ENCODE data around the gene CUL3.
"Not testable (repeated sequence)": the region's sequence is repeated elsewhere in the genome, so short reads cannot be mapped to it uniquely, and the experiment has no call there.

The CUL3 gene

GRCh38 chr2:224532931-224533330, 52.2 kb downstream of the CUL3 start:
- no peak for DNase-seq

- no peak for DNase-seq
These were observed 52.7 kb downstream of the CUL3 start for GRCh38 chr2:224532441-224532840.

GRCh38 chr2:224528171-224528570, 57.0 kb downstream of the CUL3 start:
- no peak for DNase-seq

GRCh38 chr2:224525774-224526173, 59.4 kb downstream of the CUL3 start:
- no peak for DNase-seq

GRCh38 chr2:224524657-224525056, 60.5 kb downstream of the CUL3 start:
- DNase-seq, result no peak

- DNase-seq, result no peak
These were observed 61.3 kb downstream of the CUL3 start for GRCh38 chr2:224523626-224524577.

- DNase-seq, result not testable (repeated sequence)
These were observed 62.7 kb downstream of the CUL3 start for GRCh38 chr2:224522483-224522882.

- no peak for DNase-seq
These were observed 65.1 kb downstream of the CUL3 start for GRCh38 chr2:224520064-224520463.

GRCh38 chr2:224518806-224519580, 66.2 kb downstream of the CUL3 start:
- no peak for DNase-seq

GRCh38 chr2:224517963-224518362, 67.2 kb downstream of the CUL3 start:
- no peak for DNase-seq

GRCh38 chr2:224516393-224516792, 68.8 kb downstream of the CUL3 start:
- DNase-seq, result not testable (repeated sequence)

- no peak for DNase-seq
These were observed 71.2 kb downstream of the CUL3 start for GRCh38 chr2:224513991-224514390.

GRCh38 chr2:224507789-224508188, 77.4 kb downstream of the CUL3 start:
- DNase-seq, result no peak

- DNase-seq, result no peak
These were observed 78.7 kb downstream of the CUL3 start for GRCh38 chr2:224506494-224506893.

GRCh38 chr2:224498991-224499390, 86.2 kb downstream of the CUL3 start:
- DNase-seq, result no peak

GRCh38 chr2:224492531-224492930, 92.6 kb downstream of the CUL3 start:
- DNase-seq, result no peak

GRCh38 chr2:224487940-224488339, 97.2 kb downstream of the CUL3 start:
- DNase-seq, result not testable (repeated sequence)

GRCh38 chr2:224485081-224486014, 99.8 kb downstream of the CUL3 start:
- not testable (repeated sequence) for DNase-seq

- DNase-seq, result no peak
These were observed 105.3 kb downstream of the CUL3 start for GRCh38 chr2:224479826-224480225.

- DNase-seq, result no peak
These were observed 112.3 kb downstream of the CUL3 start for GRCh38 chr2:224472827-224473226.

GRCh38 chr2:224472137-224472536, 113.0 kb downstream of the CUL3 start:
- no peak for DNase-seq

GRCh38 chr2:224469374-224469964, 115.7 kb downstream of the CUL3 start:
- DNase-seq, result no peak
